Skeletal muscle tissue (tissue), 4 donors: Measurements from ENCODE around the gene EHMT2. TPM values are rescaled to one million over a fixed set of nuclear protein-coding genes. Genes with fewer than 3 reads are reported as not detected.
"Not testable (repeated sequence)": the region's sequence is repeated elsewhere in the genome, so short reads cannot be mapped to it uniquely, and the experiment has no call there.

Experiments
- H3K27ac ChIP-seq: one replicate; pipeline ENCODE4 v1.7.0; 2013; ENCODE audit warnings: mild to moderate bottlenecking, low read depth, low read length, inconsistent platforms
- H3K27me3 ChIP-seq, 3 donors: one replicate each; pipeline ENCODE4 v1.7.0; 2013; ENCODE audit warnings: low read length in 3 of 3; ENCODE audit not compliant: control insufficient read depth in 3 of 3, insufficient read depth in 3 of 3
- H3K36me3 ChIP-seq, 3 donors: one replicate each; pipeline ENCODE4 v1.7.0; 2013; ENCODE audit warnings: low read length in 3 of 3; ENCODE audit not compliant: control insufficient read depth in 3 of 3, insufficient read depth in 3 of 3
- H3K4me1 ChIP-seq, 3 donors: one replicate each; pipeline ENCODE4 v1.7.0; 2013; ENCODE audit warnings: low read length in 3 of 3, mild to moderate bottlenecking in 3 of 3; ENCODE audit not compliant: control insufficient read depth in 3 of 3, insufficient read depth in 3 of 3
- H3K4me3 ChIP-seq, 3 donors: one replicate each; pipeline ENCODE4 v1.7.0; 2013; ENCODE audit warnings: low read length in 3 of 3
- H3K9ac ChIP-seq, 3 donors: one replicate each; pipeline ENCODE4 v1.7.0; 2013; ENCODE audit warnings: low read length in 3 of 3, mild to moderate bottlenecking in 3 of 3, moderate library complexity in 2 of 3, low read depth in 1 of 3
- H3K9me3 ChIP-seq, 3 donors: one replicate each; pipeline ENCODE4 v1.7.0; 2013; ENCODE audit warnings: low read length in 3 of 3; ENCODE audit not compliant: control insufficient read depth in 3 of 3
- total RNA-seq: library from RNA; depleted of rRNA; stranded (reverse); fragments of >200 nt; gene quantifications from one replicate; pipeline ENCODE4 v1.2.3, GENCODE V29; 2014
- donor health status: Osteomylitis.

Gene EHMT2
- total RNA-seq, 1 donor from 2014 or later: 24.0 TPM

DNA sequence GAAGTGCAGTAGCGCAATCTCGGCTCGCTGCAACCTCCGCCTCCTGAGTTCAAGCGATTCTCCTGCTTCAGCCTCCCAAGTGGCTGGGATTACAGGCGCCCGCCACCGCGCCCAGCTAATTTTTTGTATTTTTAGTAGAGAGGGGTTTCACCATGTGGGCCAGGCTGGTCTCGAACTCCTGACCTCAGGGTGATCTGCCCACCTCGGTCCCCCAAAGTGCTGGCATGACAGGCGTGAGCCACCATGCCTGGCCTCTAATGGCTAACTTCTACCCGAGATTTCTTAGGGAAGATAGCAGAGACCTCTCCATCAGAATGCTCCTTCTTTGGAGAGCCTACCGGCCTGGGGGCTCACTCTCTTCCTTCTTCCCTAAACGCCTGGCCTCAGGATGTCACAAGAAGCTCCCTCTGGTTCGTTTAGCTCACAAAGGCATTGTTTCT lies 33.4 kb downstream of the EHMT2 start:
- not testable (repeated sequence) for H3K9me3 ChIP-seq, H3K27me3 ChIP-seq
- peak overlapping the region; percentile 82 for H3K27ac ChIP-seq
- H3K36me3 ChIP-seq: peaks cover 17 to 20% (median 17%) of the 10 kb centered on the region in 3 donors
- peaks cover 21 to 26% (median 22%) of the 10 kb centered on the region in 3 donors for H3K4me1 ChIP-seq
- peak overlapping the region; percentile 81 to 86 (median 86) for H3K4me3 ChIP-seq
- peak overlapping the region; percentile 65 to 72 (median 71) for H3K9ac ChIP-seq

- Histone ChIP-seq H3K4me3 (peak within 1 kb of the TSS; percentile 92 to 98 (median 98)), H3K9me3 (no peaks in the 10 kb centered on the region), H3K27ac (peak within 1 kb of the TSS; percentile 93), H3K27me3 (no peaks in the 10 kb centered on the region), H3K9ac (peak within 1 kb of the TSS; percentile 93 to 99 (median 94)), H3K36me3 (peaks cover 21 to 28% (median 27%) of the 10 kb centered on the region in 3 donors), H3K4me1 (peaks cover 21 to 26% (median 22%) of the 10 kb centered on the region in 3 donors)
Measured at GRCh38 chr6:31862344-31863235, 34.9 kb downstream of the EHMT2 start, which contains the start of gene NEU1. Gene NEU1, minus strand, starts transcription at chr6:31862821. Its CDS starts 45 bp downstream, at chr6:31862776.

- H3K9me3 ChIP-seq: no peaks in the 10 kb centered on the region
- H3K27ac ChIP-seq: peak overlapping the region; percentile 93
Measured at GRCh38 chr6:31861919-31862343, 35.6 kb downstream of the EHMT2 start.

DNA sequence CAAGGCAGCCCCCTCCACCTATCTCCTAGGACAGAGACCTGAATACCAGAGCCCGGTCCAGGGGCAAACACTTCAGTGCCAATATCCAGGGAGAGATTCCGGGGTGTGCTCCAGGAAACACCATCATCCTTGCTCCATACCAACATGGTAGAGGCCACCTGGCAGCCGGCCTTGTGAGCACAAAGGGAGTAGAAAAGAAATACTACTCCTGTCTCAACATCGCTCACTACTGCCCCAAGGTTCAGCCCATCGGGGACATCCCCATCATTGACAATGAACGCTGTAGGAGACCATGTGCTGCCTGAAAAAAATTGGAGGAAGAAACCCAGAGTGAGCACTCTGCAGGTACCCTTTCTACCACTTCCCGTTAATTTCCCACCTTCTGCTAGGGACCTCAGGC lies 36.3 kb downstream of the EHMT2 start:
- H3K9me3 ChIP-seq: no peaks in the 10 kb centered on the region
- no peak overlapping the region for H3K27ac ChIP-seq
- H3K9ac ChIP-seq: no peak overlapping the region
- peaks cover 24 to 34% (median 34%) of the 10 kb centered on the region in 3 donors for H3K36me3 ChIP-seq
- H3K4me1 ChIP-seq: peaks cover 21 to 26% (median 22%) of the 10 kb centered on the region in 3 donors
- no peak overlapping the region for H3K4me3 ChIP-seq
- no peaks in the 10 kb centered on the region for H3K27me3 ChIP-seq

More at GRCh38 chr6:31861919-31862343, 35.6 kb downstream of the EHMT2 start:
- peak overlapping the region; percentile 92 to 98 (median 98) for H3K4me3 ChIP-seq
- no peaks in the 10 kb centered on the region for H3K27me3 ChIP-seq
- peak overlapping the region; percentile 93 to 99 (median 94) for H3K9ac ChIP-seq
- H3K4me1 ChIP-seq: peaks cover 21 to 26% (median 22%) of the 10 kb centered on the region in 3 donors
- H3K36me3 ChIP-seq: peaks cover 24 to 34% (median 33%) of the 10 kb centered on the region in 3 donors

GRCh38 chr6:31860349-31860748 lies 37.1 kb downstream of the EHMT2 start:
- Histone ChIP-seq H3K36me3 (peaks cover 24 to 34% (median 34%) of the 10 kb centered on the region in 3 donors), H3K27ac (no peak overlapping the region), H3K9me3 (no peaks in the 10 kb centered on the region), H3K27me3 (no peaks in the 10 kb centered on the region), H3K4me1 (peaks cover 21 to 26% (median 22%) of the 10 kb centered on the region in 3 donors), H3K9ac (no peak overlapping the region), H3K4me3 (no peak overlapping the region)

DNA sequence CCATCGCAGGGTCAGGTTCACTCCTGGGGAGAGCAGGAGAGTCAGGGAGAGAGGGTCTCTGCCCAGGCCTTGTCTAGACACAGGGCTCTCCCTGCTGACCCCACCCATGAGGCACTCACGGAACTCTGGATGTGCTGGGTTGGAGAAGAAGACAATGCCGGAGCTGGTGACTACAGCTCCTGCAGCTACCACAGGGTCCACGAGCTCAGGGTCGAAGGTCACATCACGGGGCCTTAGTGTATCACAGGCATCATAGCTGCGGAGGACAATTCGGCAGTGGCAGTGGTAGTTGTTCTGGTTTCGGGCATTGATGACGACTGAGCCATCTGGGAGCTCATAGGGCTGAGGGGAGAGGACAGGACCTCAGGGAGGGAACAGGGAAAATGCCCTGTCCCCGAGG lies 37.6 kb downstream of the EHMT2 start:
- H3K9ac ChIP-seq: no peak overlapping the region
- no peak overlapping the region for H3K27ac ChIP-seq
- no peak overlapping the region for H3K4me3 ChIP-seq
- no peaks in the 10 kb centered on the region for H3K9me3 ChIP-seq
- no peaks in the 10 kb centered on the region for H3K27me3 ChIP-seq
- H3K36me3 ChIP-seq: peaks cover 24 to 34% (median 34%) of the 10 kb centered on the region in 3 donors
- H3K4me1 ChIP-seq: peaks cover 21 to 26% (median 22%) of the 10 kb centered on the region in 3 donors

- H3K9me3 ChIP-seq: no peaks in the 10 kb centered on the region
- H3K27ac ChIP-seq: no peak overlapping the region
- H3K4me1 ChIP-seq: peaks cover 14 to 18% (median 17%) of the 10 kb centered on the region in 3 donors
- no peaks in the 10 kb centered on the region for H3K27me3 ChIP-seq
- H3K4me3 ChIP-seq: no peak overlapping the region
- H3K9ac ChIP-seq: no peak overlapping the region
- H3K36me3 ChIP-seq: peaks cover 24 to 34% (median 34%) of the 10 kb centered on the region in 3 donors
Measured at GRCh38 chr6:31858707-31859106, 38.8 kb downstream of the EHMT2 start.

- not testable (repeated sequence) for H3K9ac ChIP-seq, H3K27ac ChIP-seq, H3K27me3 ChIP-seq, H3K9me3 ChIP-seq, H3K4me3 ChIP-seq
- H3K4me1 ChIP-seq: peaks cover 7 to 12% (median 10%) of the 10 kb centered on the region in 3 donors
- H3K36me3 ChIP-seq: peaks cover 24 to 34% (median 34%) of the 10 kb centered on the region in 3 donors
Measured at GRCh38 chr6:31857774-31858173, 39.7 kb downstream of the EHMT2 start.

DNA sequence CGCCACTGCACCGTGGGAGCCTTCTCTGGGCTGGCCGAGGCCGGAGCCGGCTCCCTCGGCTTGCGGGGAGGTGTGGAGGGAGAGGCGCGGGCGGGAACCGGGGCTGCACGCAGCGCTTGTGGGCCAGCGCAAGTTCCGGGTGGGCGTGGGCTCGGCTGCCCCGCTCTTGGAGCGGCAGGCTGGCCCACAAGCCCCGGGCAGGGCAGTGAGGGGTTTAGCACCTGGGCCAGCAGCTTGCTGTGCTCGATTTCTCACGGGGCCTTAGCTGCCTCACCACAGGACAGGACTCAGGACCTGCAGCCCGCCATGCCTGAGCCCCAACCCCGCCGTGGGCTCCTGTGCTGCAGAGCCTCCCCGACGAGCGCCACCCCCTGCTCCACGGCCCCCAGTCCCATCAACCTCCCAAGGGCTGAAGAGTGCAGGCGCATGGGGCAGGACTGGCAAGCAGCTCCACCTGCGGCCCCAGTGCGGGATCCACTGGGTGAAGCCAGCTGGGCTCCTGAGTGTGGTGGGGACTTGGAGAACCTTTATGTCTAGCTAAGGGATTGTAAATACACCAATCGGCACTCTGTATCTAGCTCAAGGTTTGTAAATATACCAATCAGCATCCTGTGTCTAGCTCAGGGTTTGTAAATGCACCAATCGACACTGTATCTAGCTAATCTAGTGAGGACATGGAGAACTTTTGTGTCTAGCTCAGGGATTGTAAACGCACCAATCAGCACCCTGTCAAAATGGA lies 45.3 kb downstream of the EHMT2 start:
- H3K27me3 ChIP-seq, H3K4me1 ChIP-seq: not testable (repeated sequence)

More for the DNA sequence above, 45.3 kb downstream of the EHMT2 start:
- not testable (repeated sequence) for H3K9me3 ChIP-seq, H3K36me3 ChIP-seq, H3K4me3 ChIP-seq, H3K9ac ChIP-seq, H3K27ac ChIP-seq
